Ectodermal cell (in vitro differentiated cells): ENCODE results near the gene RGS12.

Experiments used
- H3K27ac ChIP-seq: 2 replicates; pipeline ENCODE4 v1.7.0; 2013; ENCODE audit warnings: mild to moderate bottlenecking, low read depth, low read length; ENCODE audit not compliant: insufficient read depth, poor library complexity, severe bottlenecking
- H3K27me3 ChIP-seq: 2 replicates; pipeline ENCODE4 v1.7.0; 2013; ENCODE audit warnings: mild to moderate bottlenecking, low read length; ENCODE audit not compliant: insufficient read depth, control insufficient read depth, poor library complexity, severe bottlenecking
- H3K36me3 ChIP-seq: one replicate; pipeline ENCODE4 v1.7.0; 2013; ENCODE audit warnings: low read length; ENCODE audit not compliant: control insufficient read depth, insufficient read depth
- H3K4me1 ChIP-seq: one replicate; pipeline ENCODE4 v1.7.0; 2013; ENCODE audit warnings: low read length; ENCODE audit not compliant: control insufficient read depth, insufficient read depth
- H3K4me3 ChIP-seq: 2 replicates; pipeline ENCODE4 v1.7.0; 2013; ENCODE audit warnings: low read depth, low read length, control low read depth; ENCODE audit not compliant: insufficient read depth
- H3K9me3 ChIP-seq: 2 replicates; pipeline ENCODE4 v1.7.0; 2013; ENCODE audit warnings: mild to moderate bottlenecking, low read length, moderate library complexity; ENCODE audit not compliant: control insufficient read depth
- WGBS, 2 experiments: methylation state at CpG; one replicate each; pipeline ENCODE4 v1.1.7; 2013; ENCODE audit warnings: missing lambda C conversion rate in 2 of 2; 5-methylcytosine and 5-hydroxymethylcytosine counted together

Gene RGS12

DNA sequence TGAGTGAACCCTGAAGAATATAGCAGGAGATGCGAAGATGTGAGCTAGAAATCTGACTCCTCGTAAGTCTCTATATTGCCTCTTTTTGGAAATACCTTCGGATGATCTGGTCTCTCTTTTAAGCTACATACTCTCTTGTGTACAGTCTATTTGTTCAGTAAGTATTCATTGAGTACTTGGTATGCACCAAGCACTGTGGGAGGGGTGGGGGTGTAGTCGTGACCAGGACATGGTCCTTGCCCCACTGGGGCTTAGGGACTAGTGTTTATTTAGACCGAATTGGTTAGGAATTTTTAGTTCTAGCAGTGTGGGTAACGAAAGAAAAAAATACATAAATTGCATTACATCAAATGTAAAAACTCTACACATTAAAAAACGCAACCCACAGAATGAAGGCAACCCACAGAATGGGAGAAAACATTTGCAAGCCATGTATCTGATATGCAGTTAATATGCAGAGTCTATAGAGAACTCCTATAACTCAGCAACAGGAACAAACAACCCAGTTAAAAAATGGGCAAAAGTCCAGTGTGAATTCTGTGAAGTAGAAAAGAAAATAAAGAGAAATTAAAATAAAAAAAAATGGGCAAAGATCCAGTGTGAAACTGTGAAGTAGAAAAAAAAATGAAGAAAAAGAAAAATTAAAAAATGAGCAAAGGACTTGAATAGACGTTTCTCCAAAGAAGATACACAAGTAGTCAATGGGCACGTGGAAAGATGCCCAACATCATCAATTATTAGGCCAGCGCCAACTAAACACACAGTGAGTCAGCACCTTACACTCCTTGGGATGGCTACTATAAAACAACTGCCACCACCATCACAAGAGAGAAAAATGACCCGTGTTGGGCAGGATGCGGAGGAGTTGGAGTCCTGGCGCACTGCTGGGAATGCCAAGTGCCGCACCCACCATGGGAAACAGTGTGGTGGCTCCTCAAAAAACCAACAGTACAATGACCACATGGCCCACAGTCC lies 43.8 kb downstream of the RGS12 start:
- Histone ChIP-seq H3K4me3 (no peak overlapping the region), H3K27me3 (no peaks in the 10 kb centered on the region), H3K27ac (no peak overlapping the region), H3K4me1 (no peaks in the 10 kb centered on the region), H3K36me3 (no peaks in the 10 kb centered on the region), H3K9me3 (no peaks in the 10 kb centered on the region)
- 94 to 95% methylated on average over 11 to 13 of the region's 14 CpGs for WGBS, 2 experiments

DNA sequence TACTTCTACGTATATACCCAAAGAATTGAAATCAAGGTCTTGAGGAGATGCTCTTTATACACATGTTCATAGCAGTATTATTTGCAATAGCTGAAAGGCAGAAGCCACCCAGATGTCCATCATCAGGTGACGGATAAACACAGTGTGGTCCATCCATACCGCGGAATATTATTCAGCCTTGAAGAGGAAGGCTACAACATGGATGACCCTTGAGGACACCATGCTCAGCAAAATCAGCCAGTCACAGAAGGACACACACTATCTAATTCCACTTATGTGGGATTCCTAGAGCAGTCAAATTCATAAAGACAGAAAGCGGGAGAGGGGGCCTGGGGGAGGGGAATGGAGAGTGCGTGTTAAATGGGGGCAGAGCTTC lies 44.5 kb downstream of the RGS12 start:
- H3K9me3 ChIP-seq: no peaks in the 10 kb centered on the region
- no peaks in the 10 kb centered on the region for H3K4me1 ChIP-seq
- H3K27me3 ChIP-seq: no peaks in the 10 kb centered on the region
- H3K4me3 ChIP-seq: no peak overlapping the region
- H3K36me3 ChIP-seq: no peaks in the 10 kb centered on the region
- 97 to 98% methylated on average over 6 of the region's 6 CpGs for WGBS, 2 experiments
- H3K27ac ChIP-seq: no peak overlapping the region

DNA sequence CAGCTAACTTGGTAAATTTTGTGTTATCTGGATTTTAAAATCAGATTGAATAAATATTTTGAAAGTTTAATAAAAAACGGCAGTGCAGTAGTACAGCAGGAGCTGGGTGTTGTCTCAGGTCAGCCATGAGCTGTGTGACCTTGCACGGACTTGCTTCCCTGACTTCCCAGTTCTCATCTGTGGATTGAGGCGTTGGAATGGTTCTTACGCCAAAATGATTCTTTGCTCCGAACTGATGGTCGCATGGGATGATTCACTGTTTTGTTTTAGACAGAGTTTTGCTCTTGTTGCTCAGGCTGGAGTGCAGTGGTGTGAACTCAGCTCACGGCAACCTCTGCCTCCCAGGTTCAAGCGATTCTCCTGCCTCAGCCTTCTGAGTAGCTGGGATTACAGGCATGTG lies 45.0 kb downstream of the RGS12 start:
- Histone ChIP-seq H3K9me3 (no peaks in the 10 kb centered on the region), H3K4me3 (no peak overlapping the region), H3K27ac (no peak overlapping the region), H3K36me3 (no peaks in the 10 kb centered on the region), H3K27me3 (no peaks in the 10 kb centered on the region), H3K4me1 (no peaks in the 10 kb centered on the region)
- 92 to 97% methylated on average over 8 of the region's 8 CpGs for WGBS, 2 experiments

DNA sequence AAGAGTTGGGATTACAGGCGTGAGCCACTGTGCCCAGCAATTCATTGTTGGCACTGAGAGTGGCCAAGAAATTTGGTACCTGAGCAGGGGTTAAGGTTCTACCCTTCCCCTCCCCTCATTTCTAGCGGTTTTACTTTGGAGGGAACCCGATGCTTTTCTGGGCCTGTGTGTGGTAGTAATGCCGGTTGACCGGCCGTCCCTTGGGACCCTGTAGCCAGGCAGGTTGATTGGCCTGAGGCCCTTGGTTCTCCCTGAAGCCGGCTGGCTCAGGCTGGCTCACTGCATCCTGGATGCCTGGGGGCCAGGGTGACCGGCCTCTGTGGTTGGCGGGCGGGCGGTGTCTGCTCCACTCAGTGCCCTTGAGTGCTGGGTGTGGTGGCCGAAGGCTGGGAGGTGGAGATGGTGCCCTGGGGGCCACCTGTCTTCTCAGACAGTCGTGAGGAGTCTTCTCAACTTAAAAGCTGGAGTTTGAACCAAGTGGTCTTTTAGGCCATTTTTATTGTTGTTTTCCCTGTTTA lies 45.6 kb downstream of the RGS12 start:
- H3K36me3 ChIP-seq: no peaks in the 10 kb centered on the region
- no peaks in the 10 kb centered on the region for H3K4me1 ChIP-seq
- H3K4me3 ChIP-seq: no peak overlapping the region
- no peaks in the 10 kb centered on the region for H3K27me3 ChIP-seq
- no peak overlapping the region for H3K27ac ChIP-seq
- no peaks in the 10 kb centered on the region for H3K9me3 ChIP-seq
- 94 to 95% methylated on average over 13 of the region's 13 CpGs for WGBS, 2 experiments

DNA sequence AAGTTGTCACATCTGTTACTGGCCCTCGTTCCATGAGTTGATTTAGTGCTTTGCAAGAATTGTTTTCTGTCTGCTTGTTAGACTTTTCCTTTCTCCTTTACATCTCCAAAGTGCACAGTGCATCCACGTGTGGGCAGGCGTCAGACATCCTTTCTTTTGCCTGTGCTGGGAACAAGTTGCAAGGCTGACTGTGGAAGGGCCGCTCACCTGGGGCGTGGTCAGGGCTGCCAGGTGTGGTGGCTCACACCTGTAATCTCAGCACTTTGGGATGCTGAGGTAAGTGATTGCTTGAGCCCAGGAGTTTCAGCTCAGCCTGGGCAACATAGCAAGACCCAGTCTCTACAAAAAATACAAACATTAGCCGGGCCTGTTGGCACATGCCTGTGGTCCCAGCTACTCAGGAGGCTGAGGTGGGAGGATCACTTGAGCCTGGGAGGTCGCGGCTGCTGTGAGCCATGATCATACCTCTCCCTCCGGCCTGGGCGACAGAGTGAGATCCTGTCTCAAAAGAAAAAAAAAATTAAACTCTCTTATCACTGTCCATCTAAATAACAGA lies 46.2 kb downstream of the RGS12 start:
- no peaks in the 10 kb centered on the region for H3K4me1 ChIP-seq
- 90 to 95% methylated on average over 10 of the region's 10 CpGs for WGBS, 2 experiments
- H3K27me3 ChIP-seq: no peaks in the 10 kb centered on the region
- H3K4me3 ChIP-seq: no peak overlapping the region
- H3K36me3 ChIP-seq: no peaks in the 10 kb centered on the region
- H3K9me3 ChIP-seq: no peaks in the 10 kb centered on the region
- no peak overlapping the region for H3K27ac ChIP-seq

DNA sequence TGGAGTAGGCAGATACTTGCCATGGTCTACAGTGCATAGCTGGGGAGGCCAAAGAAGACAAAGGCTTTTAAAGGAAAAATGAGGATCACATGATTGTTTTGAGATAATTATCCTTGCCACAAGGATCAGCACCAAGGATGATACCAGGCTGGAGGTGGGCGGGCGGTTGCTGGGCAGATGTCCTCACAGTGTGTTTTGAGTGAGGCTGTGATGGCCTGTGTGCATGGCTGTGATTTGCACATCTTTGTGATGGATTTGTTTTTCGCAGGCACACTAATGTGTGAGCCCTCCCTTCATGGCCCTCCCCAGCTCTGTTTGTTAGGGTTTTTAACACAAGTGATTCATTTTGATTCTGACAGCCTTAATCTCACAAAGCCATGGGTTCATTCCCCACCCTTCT lies 46.8 kb downstream of the RGS12 start:
- Histone ChIP-seq H3K27ac (no peak overlapping the region), H3K4me3 (no peak overlapping the region), H3K4me1 (no peaks in the 10 kb centered on the region), H3K36me3 (no peaks in the 10 kb centered on the region), H3K27me3 (no peaks in the 10 kb centered on the region), H3K9me3 (no peaks in the 10 kb centered on the region)
- WGBS, 2 experiments: 87 to 95% methylated on average over 3 of the region's 3 CpGs

DNA sequence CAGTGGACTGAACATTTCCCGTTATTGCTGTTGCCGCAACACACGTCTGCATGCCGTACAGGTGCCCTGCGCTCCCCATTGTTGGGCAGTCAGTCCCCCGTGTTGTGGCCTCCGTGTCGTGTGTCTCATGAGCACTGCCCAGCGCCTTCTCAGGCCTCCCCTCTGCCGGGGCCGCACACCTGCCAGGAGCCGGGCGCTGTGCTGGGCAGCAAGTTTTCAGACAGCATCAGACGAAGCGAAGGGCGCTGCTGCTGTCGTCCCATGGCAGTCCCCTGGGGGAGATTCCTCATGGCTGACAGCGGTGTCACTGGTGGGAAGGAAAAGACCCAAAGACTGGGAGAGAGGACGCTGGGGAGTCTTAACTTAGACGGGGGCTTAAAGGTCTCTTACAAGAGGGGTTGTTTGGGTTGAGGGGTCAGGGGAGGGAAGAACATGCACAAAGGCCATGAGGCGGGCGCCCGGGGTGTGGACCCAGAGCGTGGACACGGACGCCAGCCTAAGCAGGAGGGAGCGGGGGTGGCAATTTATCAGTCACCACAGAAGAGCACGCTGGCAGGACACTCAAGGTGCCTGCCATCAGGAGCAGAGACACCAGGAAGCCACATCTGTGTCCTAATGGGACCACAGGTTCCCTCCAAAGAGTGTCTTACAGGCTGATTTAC lies 47.3 kb downstream of the RGS12 start:
- no peaks in the 10 kb centered on the region for H3K36me3 ChIP-seq
- H3K4me1 ChIP-seq: no peaks in the 10 kb centered on the region
- peak overlapping the region; percentile 13 for H3K27ac ChIP-seq
- WGBS, 2 experiments: 92 to 93% methylated on average over 28 of the region's 28 CpGs
- H3K27me3 ChIP-seq: no peaks in the 10 kb centered on the region
- H3K9me3 ChIP-seq: no peaks in the 10 kb centered on the region
- no peak overlapping the region for H3K4me3 ChIP-seq

DNA sequence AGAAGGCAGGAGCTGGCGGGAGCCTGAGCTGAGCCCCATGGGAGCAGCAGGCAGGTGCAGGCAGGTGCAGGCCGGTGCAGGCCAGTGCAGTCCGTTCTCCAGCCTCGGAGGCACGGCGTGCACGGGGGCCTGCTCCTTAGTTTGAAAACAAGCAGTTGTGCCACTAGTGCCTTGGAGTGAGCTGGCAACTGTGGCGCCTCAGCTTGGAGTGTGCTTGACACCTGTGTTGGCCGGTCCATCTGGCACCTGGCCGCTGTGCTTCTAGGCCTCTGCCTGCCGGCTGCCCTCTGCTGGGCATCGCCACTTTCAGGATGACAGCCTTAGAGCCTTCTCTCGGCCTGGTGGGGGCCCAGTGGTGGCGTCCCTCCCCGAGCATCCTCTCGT lies 47.9 kb downstream of the RGS12 start:
- Histone ChIP-seq H3K9me3 (no peaks in the 10 kb centered on the region), H3K4me1 (no peaks in the 10 kb centered on the region), H3K27me3 (no peaks in the 10 kb centered on the region), H3K4me3 (no peak overlapping the region), H3K27ac (peak overlapping the region; percentile 13), H3K36me3 (no peaks in the 10 kb centered on the region)
- WGBS, 2 experiments: 88 to 90% methylated on average over 16 of the region's 16 CpGs

DNA sequence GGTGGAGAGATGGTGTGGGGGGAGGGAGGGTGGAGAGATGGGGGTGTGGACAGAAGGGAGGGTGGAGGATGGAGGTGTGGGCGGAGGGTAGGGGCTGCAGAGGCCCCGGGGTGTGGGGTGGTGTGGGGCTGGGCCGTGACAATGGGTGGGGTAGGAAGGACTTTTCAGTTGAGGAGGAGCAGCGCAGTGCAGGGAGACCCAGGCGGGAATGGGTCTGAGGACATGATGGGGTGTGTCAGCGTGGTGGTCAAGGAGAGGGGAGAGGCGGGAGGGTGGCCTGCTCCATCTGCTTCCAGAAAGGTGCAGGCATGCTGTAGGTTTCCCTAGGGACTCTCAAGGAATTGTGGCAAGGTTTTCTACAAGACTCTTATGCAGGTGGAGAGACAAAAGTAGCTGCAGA lies 48.9 kb downstream of the RGS12 start:
- no peaks in the 10 kb centered on the region for H3K27me3 ChIP-seq
- H3K4me3 ChIP-seq: no peak overlapping the region
- WGBS, 2 experiments: 66 to 69% methylated on average over 7 of the region's 7 CpGs
- no peak overlapping the region for H3K27ac ChIP-seq
- H3K4me1 ChIP-seq: no peaks in the 10 kb centered on the region
- H3K9me3 ChIP-seq: no peaks in the 10 kb centered on the region
- H3K36me3 ChIP-seq: no peaks in the 10 kb centered on the region

DNA sequence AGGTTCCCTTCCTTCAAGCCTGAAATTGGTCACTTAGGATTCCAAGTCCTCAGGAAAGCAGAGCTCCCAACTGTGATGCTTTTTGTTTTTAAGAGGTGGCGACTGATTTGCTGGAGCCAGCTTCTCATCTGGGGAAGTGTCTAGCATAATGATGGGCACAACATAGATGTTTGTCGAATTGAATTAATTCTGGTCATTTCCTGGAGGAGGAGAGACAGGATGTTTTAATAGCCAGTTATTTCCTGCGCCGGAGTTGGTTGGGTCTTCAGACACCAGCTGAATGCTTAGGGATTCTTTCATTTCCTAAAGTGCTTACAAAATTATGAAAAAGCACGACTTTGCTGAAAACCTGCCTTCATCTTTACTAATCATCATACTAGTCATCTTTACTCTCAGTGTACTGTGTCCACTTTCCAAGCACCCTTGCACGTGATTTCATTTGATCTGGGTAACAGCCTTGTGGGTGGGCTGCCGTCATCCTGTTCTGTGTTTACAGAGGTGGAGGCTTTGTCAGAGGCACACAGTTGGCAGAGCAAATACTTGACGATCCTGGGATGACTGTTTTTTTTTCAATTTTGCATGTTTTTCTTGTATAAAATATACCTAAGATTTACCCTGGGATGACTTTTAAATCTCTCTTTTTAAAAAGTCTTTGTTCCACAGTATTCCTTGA lies 49.5 kb downstream of the RGS12 start:
- Histone ChIP-seq H3K27me3 (no peaks in the 10 kb centered on the region), H3K4me3 (no peak overlapping the region), H3K36me3 (no peaks in the 10 kb centered on the region), H3K27ac (no peak overlapping the region), H3K4me1 (no peaks in the 10 kb centered on the region), H3K9me3 (no peaks in the 10 kb centered on the region)
- 65% methylated on average over 8 of the region's 8 CpGs for WGBS, 2 experiments
